SU-DHL-6 (cell line): Measurements from ENCODE around the gene SLC22A13.
"Not testable (repeated sequence)": the region's sequence is repeated elsewhere in the genome, so short reads cannot be mapped to it uniquely, and the experiment has no call there.

Experiments used
- H2AFZ ChIP-seq: fragments of 200-600 bp; sonication (generic); 2 replicates; pipeline ENCODE4 v1.6.1; 2014; ENCODE audit warnings: low read depth, mild to moderate bottlenecking, moderate library complexity, mixed read lengths, antibody characterized with exemption, low read length; ENCODE audit not compliant: severe bottlenecking
- H3F3A ChIP-seq: fragments of 200-600 bp; shearing (Covaris generic); 2 replicates; pipeline ENCODE4 v1.6.0; 2016; ENCODE audit warnings: antibody characterized with exemption, mild to moderate bottlenecking; ENCODE audit not compliant: insufficient read depth
- H3K27ac ChIP-seq: fragments of 200-600 bp; sonication (generic); 2 replicates; pipeline ENCODE4 v1.5.1; 2016; ENCODE audit warnings: low read depth, mild to moderate bottlenecking, low read length, moderate library complexity, mixed read lengths
- H3K27me3 ChIP-seq: fragments of 200-600 bp; sonication (generic), shearing (Covaris generic); 2 replicates; pipeline ENCODE4 v1.6.0; 2014; ENCODE audit warnings: mild to moderate bottlenecking, low read length
- H3K36me3 ChIP-seq: fragments of 200-600 bp; sonication (generic); 2 replicates; pipeline ENCODE4 v1.6.1; 2014; ENCODE audit warnings: mild to moderate bottlenecking, low read length, mixed read lengths
- H3K4me2 ChIP-seq: fragments of 300-600, 200-600 bp; shearing (Covaris generic), sonication (generic); 2 replicates; pipeline ENCODE4 v1.6.0; 2014; ENCODE audit warnings: low read length, low read depth, mild to moderate bottlenecking; ENCODE audit not compliant: poor library complexity, severe bottlenecking
- H3K4me3 ChIP-seq: fragments of 200-600 bp; sonication (generic); 2 replicates; pipeline ENCODE4 v1.5.1; 2014; ENCODE audit warnings: antibody characterized with exemption, low read length, mild to moderate bottlenecking, mixed read lengths; ENCODE audit not compliant: insufficient read depth, poor library complexity, severe bottlenecking
- H3K79me2 ChIP-seq: fragments of 200-600 bp; sonication (generic); 2 replicates; pipeline ENCODE4 v1.6.1; 2014; ENCODE audit warnings: mild to moderate bottlenecking, low read length, moderate library complexity; ENCODE audit not compliant: insufficient read depth
- H3K9ac ChIP-seq: fragments of 200-600 bp; sonication (generic); 2 replicates; pipeline ENCODE4 v1.7.0; 2014; ENCODE audit warnings: mild to moderate bottlenecking, low read length
- H3K9me2 ChIP-seq: fragments of 200-600 bp; sonication (generic); replicated peaks from 2 replicates; pipeline ENCODE4 v1.6.1; 2014; ENCODE audit warnings: low read length; ENCODE audit not compliant: insufficient read depth
- H3K9me3 ChIP-seq: fragments of 200-600 bp; sonication (generic); 2 replicates; pipeline ENCODE4 v1.6.1; 2014; ENCODE audit warnings: low read length, mixed read lengths; ENCODE audit not compliant: insufficient read depth
- H4K20me1 ChIP-seq: fragments of 200-600 bp; sonication (generic); 2 replicates; pipeline ENCODE4 v1.6.1; 2014; ENCODE audit warnings: low read depth, mild to moderate bottlenecking, antibody characterized with exemption, low read length, moderate library complexity, mixed read lengths
- CTCF ChIP-seq: fragments of 200-600 bp; sonication (generic); IDR thresholded peaks from one replicate; pipeline ENCODE4 v1.5.1; 2017; ENCODE audit warnings: antibody characterized with exemption, mild to moderate bottlenecking, low read length, moderate library complexity; ENCODE audit not compliant: insufficient read depth, poor library complexity, severe bottlenecking
- EZH2phosphoT487 ChIP-seq: fragments of 200-600 bp; sonication (generic), shearing (Covaris generic); conservative IDR thresholded peaks from 2 replicates; pipeline ENCODE4 v1.6.1; 2018; ENCODE audit warnings: mild to moderate bottlenecking, antibody characterized with exemption, low read length, moderate library complexity, mixed read lengths

The SLC22A13 gene

GRCh38 chr3:38283810-38284755 is 18.5 kb downstream of the SLC22A13 start:
- no peaks in the 10 kb centered on the region for H4K20me1 ChIP-seq
- H3K9ac ChIP-seq = no peak overlapping the region
- H3K27me3 ChIP-seq = no peaks in the 10 kb centered on the region
- H3K79me2 ChIP-seq = no peaks in the 10 kb centered on the region
- no peaks in the 10 kb centered on the region for H3K9me3 ChIP-seq
- H3K4me3 ChIP-seq = no peak overlapping the region
- no peak overlapping the region for H2AFZ ChIP-seq
- H3K36me3 ChIP-seq = no peaks in the 10 kb centered on the region
- no peaks in the 10 kb centered on the region for H3K9me2 ChIP-seq
- H3F3A ChIP-seq = no peaks in the 10 kb centered on the region
- H3K4me2 ChIP-seq = no peak overlapping the region
- no peak overlapping the region for H3K27ac ChIP-seq
- TF ChIP-seq EZH2phosphoT487 (no peak), CTCF (no peak)

GRCh38 chr3:38284756-38285150 is 19.1 kb downstream of the SLC22A13 start:
- H3K27me3 ChIP-seq = no peaks in the 10 kb centered on the region
- H3K9ac ChIP-seq = no peak overlapping the region
- no peak overlapping the region for H3K4me2 ChIP-seq
- H3K9me2 ChIP-seq = no peaks in the 10 kb centered on the region
- no peaks in the 10 kb centered on the region for H3K36me3 ChIP-seq
- TF ChIP-seq CTCF (no peak), EZH2phosphoT487 (no peak)
- H3K9me3 ChIP-seq = no peaks in the 10 kb centered on the region
- no peaks in the 10 kb centered on the region for H3K79me2 ChIP-seq
- H2AFZ ChIP-seq = no peak overlapping the region
- H4K20me1 ChIP-seq = no peaks in the 10 kb centered on the region
- no peaks in the 10 kb centered on the region for H3F3A ChIP-seq
- H3K4me3 ChIP-seq = no peak overlapping the region
- no peak overlapping the region for H3K27ac ChIP-seq

- not testable (repeated sequence) for H3K9me3 ChIP-seq, H3K9me2 ChIP-seq, H2AFZ ChIP-seq, H3K27me3 ChIP-seq, H3K4me3 ChIP-seq, H3K36me3 ChIP-seq, H4K20me1 ChIP-seq, H3F3A ChIP-seq, H3K4me2 ChIP-seq, H3K79me2 ChIP-seq, H3K27ac ChIP-seq, H3K9ac ChIP-seq
Measured at GRCh38 chr3:38289286-38290217, 23.9 kb downstream of the SLC22A13 start.

GRCh38 chr3:38297053-38297452 is 31.4 kb downstream of the SLC22A13 start:
- not testable (repeated sequence) for H3K9me2 ChIP-seq, H3F3A ChIP-seq, H3K27ac ChIP-seq, H3K4me2 ChIP-seq, H3K27me3 ChIP-seq, H3K79me2 ChIP-seq, H3K9ac ChIP-seq, H3K36me3 ChIP-seq, H2AFZ ChIP-seq, H3K4me3 ChIP-seq, H3K9me3 ChIP-seq, H4K20me1 ChIP-seq
